HG03432 (cell line): ENCODE measurements around the gene RPS14.
"Not testable (repeated sequence)": the region's sequence is repeated elsewhere in the genome, so short reads cannot be mapped to it uniquely, and the experiment has no call there.

Source experiments
- ATAC-seq: cut with Tn5 transposase; IDR thresholded peaks from one replicate; pipeline ENCODE4 v1.9.1; 2021; ENCODE audit warnings: mild to moderate bottlenecking, moderate library complexity; ENCODE audit not compliant: unreplicated experiment

The RPS14 gene

GRCh38 chr5:150413902-150414790, 35.4 kb downstream of the RPS14 start:
- ATAC-seq: not testable (repeated sequence)

- no peak for ATAC-seq
These were observed 36.2 kb downstream of the RPS14 start for GRCh38 chr5:150413176-150413901.

- peak; percentile 81 for ATAC-seq
These were observed 37.0 kb downstream of the RPS14 start, which contains the start of gene CD74 for GRCh38 chr5:150412319-150413175. Gene CD74 (minus strand): TSS chr5:150412910. CDS start chr5:150412749, 161 bp downstream.

- ATAC-seq: no peak
These were observed 38.1 kb downstream of the RPS14 start for GRCh38 chr5:150411245-150411979.

- no peak for ATAC-seq
These were observed 38.9 kb downstream of the RPS14 start for GRCh38 chr5:150410524-150411244.

GRCh38 chr5:150409638-150410523, 39.7 kb downstream of the RPS14 start:
- ATAC-seq: peak; percentile 27

- ATAC-seq: no peak
These were observed 41.2 kb downstream of the RPS14 start for GRCh38 chr5:150408231-150408943.

- no peak for ATAC-seq
These were observed 42.3 kb downstream of the RPS14 start for GRCh38 chr5:150407096-150407720.

GRCh38 chr5:150406723-150407095, 42.8 kb downstream of the RPS14 start:
- ATAC-seq: no peak

- no peak for ATAC-seq
These were observed 43.3 kb downstream of the RPS14 start for GRCh38 chr5:150406103-150406722.

GRCh38 chr5:150404941-150405816, 44.4 kb downstream of the RPS14 start:
- ATAC-seq: no peak

- no peak for ATAC-seq
These were observed 45.0 kb downstream of the RPS14 start for GRCh38 chr5:150404535-150404934.

GRCh38 chr5:150404121-150404520, 45.4 kb downstream of the RPS14 start:
- ATAC-seq: no peak

- no peak for ATAC-seq
These were observed 46.6 kb downstream of the RPS14 start for GRCh38 chr5:150402901-150403342.

- no peak for ATAC-seq
These were observed 47.2 kb downstream of the RPS14 start for GRCh38 chr5:150402229-150402773.
